ENCODE results near the gene C1orf56.

GRCh38 chr1:151055581-151055980 lies 8.0 kb downstream of the C1orf56 start:
- TF ChIP-seq EZH2 (IDR thresholded peaks at IDR 0.05; ENCODE audit: insufficient read depth, poor library complexity, severe bottlenecking) (no peak), EZH2phosphoT487 (IDR thresholded peaks at IDR 0.05; ENCODE audit: insufficient read depth, low read depth) (no peak)

Data from GM23248 (cell line).